WTC11 (cell line): ENCODE results near the gene CYB561A3. TPM values are rescaled to one million over a fixed set of nuclear protein-coding genes. Genes with fewer than 3 reads are reported as not detected.

Experiments
- ATAC-seq: fragments of 200-7000 bp; cut with Tn5 transposase; 2 replicates; pipeline ENCODE4 v1.10.0; 2021; ENCODE audit warnings: mild to moderate bottlenecking, moderate library complexity
- CTCF ChIA-PET: fragments of 300-600 bp; sonication (Branson Sonifier 250); formaldehyde crosslinking; loops from one replicate; lab custom pipeline; 2021; ENCODE audit warnings: antibody characterized with exemption; lab: Charles Lee
- POLR2A ChIA-PET: fragments of 350-600 bp; sonication (Branson Sonifier 250); formaldehyde crosslinking; loops from one replicate; lab custom pipeline; 2021; ENCODE audit warnings: antibody characterized with exemption; lab: Charles Lee
- DNase-seq: peaks from one replicate; pipeline ENCODE4 v3.0.0; 2021; ENCODE audit warnings: low spot score
- H3K27ac Mint-ChIP-seq: 2 replicates; pipeline ENCODE4 v1.8.0; 2021; ENCODE audit warnings: mixed read lengths
- H3K27me3 Mint-ChIP-seq: 2 replicates; pipeline ENCODE4 v1.8.0; 2021; ENCODE audit warnings: low read depth, mild to moderate bottlenecking, moderate library complexity, mixed read lengths
- H3K36me3 Mint-ChIP-seq: 2 replicates; pipeline ENCODE4 v1.8.0; 2021; ENCODE audit warnings: mixed read lengths
- H3K4me1 Mint-ChIP-seq: 2 replicates; pipeline ENCODE4 v1.8.0; 2022; ENCODE audit warnings: mixed read lengths
- H3K4me3 Mint-ChIP-seq: 2 replicates; pipeline ENCODE4 v1.8.0; 2021; ENCODE audit warnings: mild to moderate bottlenecking, moderate library complexity, mixed read lengths
- H3K9me3 Mint-ChIP-seq: 2 replicates; pipeline ENCODE4 v1.8.0; 2021; ENCODE audit warnings: mixed read lengths
- CBFB ChIP-seq: sonication (generic); formaldehyde crosslinking; IDR thresholded peaks from 2 replicates; pipeline ENCODE4 v1.8.1; 2022; ENCODE audit warnings: mild to moderate bottlenecking, low read depth, missing genetic modification reagents
- CTCF ChIP-seq: fragments of 200-600 bp; IDR thresholded peaks from 2 replicates; pipeline ENCODE4 v1.8.0; 2022; ENCODE audit warnings: antibody characterized with exemption
- ERG ChIP-seq: fragments of 250-450 bp; sonication (Bioruptor Pico); IDR thresholded peaks from 2 replicates; pipeline ENCODE4 v1.8.0; 2021; ENCODE audit warnings: mild to moderate bottlenecking
- ESRRA ChIP-seq: sonication (generic); formaldehyde crosslinking; IDR thresholded peaks from 2 replicates; pipeline ENCODE4 v1.8.1; 2022; ENCODE audit warnings: mild to moderate bottlenecking, missing genetic modification reagents, borderline replicate concordance
- GABPB1 ChIP-seq: sonication (generic); formaldehyde crosslinking; IDR thresholded peaks from 2 replicates; pipeline ENCODE4 v1.8.1; 2023; ENCODE audit warnings: mild to moderate bottlenecking, missing genetic modification reagents
- GTF2I ChIP-seq: fragments of 250-450 bp; sonication (Bioruptor Pico); conservative IDR thresholded peaks from 2 replicates; pipeline ENCODE4 v1.4.0; 2021; ENCODE audit warnings: mild to moderate bottlenecking
- HMGXB4 ChIP-seq: sonication (generic); formaldehyde crosslinking; IDR thresholded peaks from 2 replicates; pipeline ENCODE4 v1.8.1; 2023; ENCODE audit warnings: mild to moderate bottlenecking, moderate library complexity, missing genetic modification reagents
- IRF1 ChIP-seq: sonication (generic); formaldehyde crosslinking; IDR thresholded peaks from 2 replicates; pipeline ENCODE4 v1.8.0; 2023; ENCODE audit warnings: missing genetic modification reagents
- KAT7 ChIP-seq: sonication (generic); formaldehyde crosslinking; IDR thresholded peaks from 2 replicates; pipeline ENCODE4 v1.8.1; 2023; ENCODE audit warnings: missing genetic modification reagents, mild to moderate bottlenecking, borderline replicate concordance
- NFYB ChIP-seq: sonication (generic); formaldehyde crosslinking; conservative IDR thresholded peaks from 2 replicates; pipeline ENCODE4 v1.8.0; 2022; ENCODE audit warnings: low read depth, missing genetic modification reagents
- PRRX2 ChIP-seq: fragments of 250-450 bp; sonication (Bioruptor Pico); IDR thresholded peaks from 2 replicates; pipeline ENCODE4 v1.8.0; 2021; ENCODE audit warnings: mild to moderate bottlenecking
- RELA ChIP-seq: sonication (generic); formaldehyde crosslinking; IDR thresholded peaks from 2 replicates; pipeline ENCODE4 v1.8.1; 2022; ENCODE audit warnings: missing genetic modification reagents, mild to moderate bottlenecking, borderline replicate concordance
- SOX15 ChIP-seq: fragments of 250-450 bp; sonication (Bioruptor Pico); IDR thresholded peaks from 2 replicates; pipeline ENCODE4 v1.9.0; 2021; ENCODE audit warnings: mild to moderate bottlenecking
- TEAD4 ChIP-seq: sonication (generic); formaldehyde crosslinking; IDR thresholded peaks from 2 replicates; pipeline ENCODE4 v1.8.0; 2022; ENCODE audit warnings: mild to moderate bottlenecking, missing genetic modification reagents
- total RNA-seq: library from RNA; stranded (reverse); gene quantifications from 3 replicates; pipeline ENCODE4 v1.2.3, GENCODE V29; 2021
- TF ChIP-seq, protein P1 (sequence below): sonication (generic); formaldehyde crosslinking; IDR thresholded peaks from 2 replicates; pipeline ENCODE4 v1.8.0; 2023; ENCODE audit warnings: missing genetic modification reagents, mild to moderate bottlenecking, borderline replicate concordance
- TF ChIP-seq, protein P2 (sequence below): sonication (generic); formaldehyde crosslinking; IDR thresholded peaks from 2 replicates; pipeline ENCODE4 v1.8.0; 2023; ENCODE audit warnings: mild to moderate bottlenecking, missing genetic modification reagents

The CYB561A3 gene
- total RNA-seq, 1 experiment from 2014 or later = 38.8 TPM

GRCh38 chr11:61336171-61336935 lies 25.3 kb downstream of the CYB561A3 start:
- ChIA-PET POLR2A (interaction anchor here (0.6 to 2.0 kb wide), 6 partner anchors 24 to 93 kb away, joined by 3 to 29 read pairs (median 6); partner anchors contain the start of genes CPSF7, CYB561A3, SDHAF2 and TMEM138), CTCF (interaction anchor here (0.6 to 8.1 kb wide), 48 partner anchors 8 to 461 kb away, joined by 3 to 346 read pairs (median 5); partner anchors contain the start of genes CPSF7, CYB561A3, LRRC10B and SDHAF2)
- Mint-ChIP-seq H3K36me3 (peaks cover 10% of the 10 kb centered on the region; the same call in 1 of the 2 replicates), H3K4me3 (no peak overlapping the region), H3K9me3 (no peaks in the 10 kb centered on the region), H3K27ac (peak overlapping the region; percentile 90), H3K4me1 (peaks cover 44% of the 10 kb centered on the region), H3K27me3 (no peaks in the 10 kb centered on the region)
- ATAC-seq (peak; percentile 68), DNase-seq (peak; percentile 86)
- TF ChIP-seq CBFB (CRISPR knock-in tag) = no peak
- TF ChIP-seq GABPB1 (CRISPR knock-in tag) = 0 out of 2 replicates have a peak, but pooled peaks have one; percentile 17
- TF ChIP-seq CTCF = peak; percentile 98
- no peak for TF ChIP-seq IRF1 (CRISPR knock-in tag)

DNA sequence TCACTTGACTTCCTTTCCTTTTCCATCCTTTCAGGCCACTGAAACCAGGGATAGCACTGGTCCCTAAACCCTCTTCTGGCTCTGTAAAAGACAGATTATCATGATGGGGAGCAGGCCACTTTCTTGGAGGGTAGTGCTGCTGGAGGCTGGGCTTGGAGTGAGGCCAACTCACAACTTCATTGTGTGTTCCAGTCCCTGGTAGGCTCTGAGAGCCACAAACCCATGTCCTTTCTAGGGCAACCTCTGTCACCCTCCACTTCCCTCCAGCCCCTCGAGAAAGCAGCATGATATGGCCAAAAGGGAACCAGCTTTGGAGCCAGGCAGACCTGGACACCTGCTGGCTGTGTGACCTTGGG lies 26.3 kb downstream of the CYB561A3 start:
- no peak overlapping the region for H3K4me3 Mint-ChIP-seq
- ChIA-PET POLR2A (interaction anchor here (0.6 to 2.0 kb wide), 3 partner anchors 27 to 58 kb away, joined by 3 to 29 read pairs (median 6); partner anchors contain the start of genes CYB561A3, TMEM138 and TMEM216), CTCF (interaction anchor here (0.8 to 8.1 kb wide), 19 partner anchors 13 to 303 kb away, joined by 3 to 346 read pairs (median 11); partner anchors contain the start of genes CPSF7, CYB561A3, SDHAF2 and TMEM138)
- H3K27ac Mint-ChIP-seq = peak overlapping the region; percentile 74; the same call in 1 of the 2 replicates
- H3K9me3 Mint-ChIP-seq = no peaks in the 10 kb centered on the region
- H3K4me1 Mint-ChIP-seq = peaks cover 48% of the 10 kb centered on the region
- H3K27me3 Mint-ChIP-seq = no peaks in the 10 kb centered on the region
- ATAC-seq (no peak), DNase-seq (no peak)
- H3K36me3 Mint-ChIP-seq = peaks cover 10% of the 10 kb centered on the region
- TF ChIP-seq, protein P1, sequence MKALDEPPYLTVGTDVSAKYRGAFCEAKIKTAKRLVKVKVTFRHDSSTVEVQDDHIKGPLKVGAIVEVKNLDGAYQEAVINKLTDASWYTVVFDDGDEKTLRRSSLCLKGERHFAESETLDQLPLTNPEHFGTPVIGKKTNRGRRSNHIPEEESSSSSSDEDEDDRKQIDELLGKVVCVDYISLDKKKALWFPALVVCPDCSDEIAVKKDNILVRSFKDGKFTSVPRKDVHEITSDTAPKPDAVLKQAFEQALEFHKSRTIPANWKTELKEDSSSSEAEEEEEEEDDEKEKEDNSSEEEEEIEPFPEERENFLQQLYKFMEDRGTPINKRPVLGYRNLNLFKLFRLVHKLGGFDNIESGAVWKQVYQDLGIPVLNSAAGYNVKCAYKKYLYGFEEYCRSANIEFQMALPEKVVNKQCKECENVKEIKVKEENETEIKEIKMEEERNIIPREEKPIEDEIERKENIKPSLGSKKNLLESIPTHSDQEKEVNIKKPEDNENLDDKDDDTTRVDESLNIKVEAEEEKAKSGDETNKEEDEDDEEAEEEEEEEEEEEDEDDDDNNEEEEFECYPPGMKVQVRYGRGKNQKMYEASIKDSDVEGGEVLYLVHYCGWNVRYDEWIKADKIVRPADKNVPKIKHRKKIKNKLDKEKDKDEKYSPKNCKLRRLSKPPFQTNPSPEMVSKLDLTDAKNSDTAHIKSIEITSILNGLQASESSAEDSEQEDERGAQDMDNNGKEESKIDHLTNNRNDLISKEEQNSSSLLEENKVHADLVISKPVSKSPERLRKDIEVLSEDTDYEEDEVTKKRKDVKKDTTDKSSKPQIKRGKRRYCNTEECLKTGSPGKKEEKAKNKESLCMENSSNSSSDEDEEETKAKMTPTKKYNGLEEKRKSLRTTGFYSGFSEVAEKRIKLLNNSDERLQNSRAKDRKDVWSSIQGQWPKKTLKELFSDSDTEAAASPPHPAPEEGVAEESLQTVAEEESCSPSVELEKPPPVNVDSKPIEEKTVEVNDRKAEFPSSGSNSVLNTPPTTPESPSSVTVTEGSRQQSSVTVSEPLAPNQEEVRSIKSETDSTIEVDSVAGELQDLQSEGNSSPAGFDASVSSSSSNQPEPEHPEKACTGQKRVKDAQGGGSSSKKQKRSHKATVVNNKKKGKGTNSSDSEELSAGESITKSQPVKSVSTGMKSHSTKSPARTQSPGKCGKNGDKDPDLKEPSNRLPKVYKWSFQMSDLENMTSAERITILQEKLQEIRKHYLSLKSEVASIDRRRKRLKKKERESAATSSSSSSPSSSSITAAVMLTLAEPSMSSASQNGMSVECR (CRISPR knock-in tag) = no peak
- TF ChIP-seq GTF2I (CRISPR knock-in tag) = no peak
- no peak for TF ChIP-seq TEAD4
- no peak for TF ChIP-seq RELA (CRISPR knock-in tag)
- no peak for TF ChIP-seq SOX15 (CRISPR knock-in tag)
- no peak for TF ChIP-seq ESRRA (CRISPR knock-in tag)
- no peak for TF ChIP-seq ERG
- no peak for TF ChIP-seq CTCF
- no peak for TF ChIP-seq KAT7 (CRISPR knock-in tag)
- TF ChIP-seq PRRX2 (CRISPR knock-in tag) = no peak
- no peak for TF ChIP-seq HMGXB4
- no peak for TF ChIP-seq NFYB (CRISPR knock-in tag)
- TF ChIP-seq, protein P2, sequence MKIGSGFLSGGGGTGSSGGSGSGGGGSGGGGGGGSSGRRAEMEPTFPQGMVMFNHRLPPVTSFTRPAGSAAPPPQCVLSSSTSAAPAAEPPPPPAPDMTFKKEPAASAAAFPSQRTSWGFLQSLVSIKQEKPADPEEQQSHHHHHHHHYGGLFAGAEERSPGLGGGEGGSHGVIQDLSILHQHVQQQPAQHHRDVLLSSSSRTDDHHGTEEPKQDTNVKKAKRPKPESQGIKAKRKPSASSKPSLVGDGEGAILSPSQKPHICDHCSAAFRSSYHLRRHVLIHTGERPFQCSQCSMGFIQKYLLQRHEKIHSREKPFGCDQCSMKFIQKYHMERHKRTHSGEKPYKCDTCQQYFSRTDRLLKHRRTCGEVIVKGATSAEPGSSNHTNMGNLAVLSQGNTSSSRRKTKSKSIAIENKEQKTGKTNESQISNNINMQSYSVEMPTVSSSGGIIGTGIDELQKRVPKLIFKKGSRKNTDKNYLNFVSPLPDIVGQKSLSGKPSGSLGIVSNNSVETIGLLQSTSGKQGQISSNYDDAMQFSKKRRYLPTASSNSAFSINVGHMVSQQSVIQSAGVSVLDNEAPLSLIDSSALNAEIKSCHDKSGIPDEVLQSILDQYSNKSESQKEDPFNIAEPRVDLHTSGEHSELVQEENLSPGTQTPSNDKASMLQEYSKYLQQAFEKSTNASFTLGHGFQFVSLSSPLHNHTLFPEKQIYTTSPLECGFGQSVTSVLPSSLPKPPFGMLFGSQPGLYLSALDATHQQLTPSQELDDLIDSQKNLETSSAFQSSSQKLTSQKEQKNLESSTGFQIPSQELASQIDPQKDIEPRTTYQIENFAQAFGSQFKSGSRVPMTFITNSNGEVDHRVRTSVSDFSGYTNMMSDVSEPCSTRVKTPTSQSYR (CRISPR knock-in tag) = no peak
